Endothelial cell of umbilical vein (primary cell): ENCODE measurements around the gene BCAS3.

ENCODE experiments used
- EZH2 ChIP-seq: IDR thresholded peaks from 2 replicates; pipeline ENCODE4 v1.6.1; 2012; ENCODE audit warnings: borderline replicate concordance, low read depth, mild to moderate bottlenecking, moderate library complexity, low read length, inconsistent platforms; ENCODE audit not compliant: severe bottlenecking
- FOS ChIP-seq: IDR thresholded peaks from 2 replicates; pipeline ENCODE4 v1.6.1; 2011; ENCODE audit warnings: mild to moderate bottlenecking, low read length, moderate library complexity, borderline replicate concordance; ENCODE audit not compliant: insufficient read depth
- JUN ChIP-seq: IDR thresholded peaks from 2 replicates; pipeline ENCODE4 v1.6.1; 2011; ENCODE audit warnings: borderline replicate concordance, low read depth; ENCODE audit not compliant: insufficient read length, insufficient read depth
- MAX ChIP-seq: IDR thresholded peaks from 2 replicates; pipeline ENCODE4 v1.6.1; 2011; ENCODE audit not compliant: insufficient read depth, insufficient read length
- MYC ChIP-seq: IDR thresholded peaks from one replicate; pipeline ENCODE4 v1.6.1; 2011; ENCODE audit warnings: mild to moderate bottlenecking, low read depth, low read length
- POLR2A ChIP-seq: IDR thresholded peaks from 2 replicates; pipeline ENCODE4 v1.6.1; 2012; ENCODE audit warnings: low read depth, mild to moderate bottlenecking, control low read depth, low read length
- POLR2AphosphoS5 ChIP-seq: IDR thresholded peaks from 2 replicates; pipeline ENCODE4 v1.6.1; 2012; ENCODE audit warnings: low read depth, mild to moderate bottlenecking, control low read depth, low read length, moderate library complexity; ENCODE audit not compliant: insufficient read depth
- TF ChIP-seq, protein P1 (sequence below), 2 donors: IDR thresholded peaks; 1 replicate in 1 of 2; 2 replicates in 1 of 2; pipeline ENCODE4 v1.5.1; 2011; ENCODE audit warnings: low read length in 2 of 2, mild to moderate bottlenecking in 2 of 2, moderate library complexity in 2 of 2, control low read depth in 1 of 2, inconsistent platforms in 1 of 2, low read depth in 1 of 2; ENCODE audit not compliant: insufficient read depth in 1 of 2; ENCODE audit errors: extremely low read depth in 1 of 2

DNA sequence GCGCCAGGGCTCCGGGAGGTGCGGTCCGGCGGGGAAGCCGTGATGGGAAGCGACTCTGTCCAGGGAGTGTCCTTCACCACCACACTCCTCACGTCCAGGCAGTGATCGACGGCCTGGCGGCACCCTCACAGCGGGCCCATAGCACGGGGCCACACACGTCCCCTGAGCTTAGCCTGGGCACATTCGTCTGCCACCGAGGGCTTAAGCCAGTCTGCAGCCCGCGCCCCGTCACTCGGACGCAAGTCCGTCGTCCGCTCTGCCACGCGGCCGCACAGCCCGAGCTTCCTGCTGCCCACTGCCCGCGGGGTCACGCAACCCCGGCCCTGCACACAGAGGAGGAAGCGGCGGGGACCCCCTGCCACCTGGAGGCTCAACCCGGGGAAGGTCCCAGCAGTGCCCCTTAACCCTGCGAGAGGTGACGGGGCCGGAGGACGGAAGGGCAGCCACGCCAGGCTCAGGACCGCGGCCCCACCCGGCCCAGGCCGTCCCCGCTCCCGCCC is 719.0 kb downstream of the BCAS3 start:
- TF ChIP-seq, protein P1, sequence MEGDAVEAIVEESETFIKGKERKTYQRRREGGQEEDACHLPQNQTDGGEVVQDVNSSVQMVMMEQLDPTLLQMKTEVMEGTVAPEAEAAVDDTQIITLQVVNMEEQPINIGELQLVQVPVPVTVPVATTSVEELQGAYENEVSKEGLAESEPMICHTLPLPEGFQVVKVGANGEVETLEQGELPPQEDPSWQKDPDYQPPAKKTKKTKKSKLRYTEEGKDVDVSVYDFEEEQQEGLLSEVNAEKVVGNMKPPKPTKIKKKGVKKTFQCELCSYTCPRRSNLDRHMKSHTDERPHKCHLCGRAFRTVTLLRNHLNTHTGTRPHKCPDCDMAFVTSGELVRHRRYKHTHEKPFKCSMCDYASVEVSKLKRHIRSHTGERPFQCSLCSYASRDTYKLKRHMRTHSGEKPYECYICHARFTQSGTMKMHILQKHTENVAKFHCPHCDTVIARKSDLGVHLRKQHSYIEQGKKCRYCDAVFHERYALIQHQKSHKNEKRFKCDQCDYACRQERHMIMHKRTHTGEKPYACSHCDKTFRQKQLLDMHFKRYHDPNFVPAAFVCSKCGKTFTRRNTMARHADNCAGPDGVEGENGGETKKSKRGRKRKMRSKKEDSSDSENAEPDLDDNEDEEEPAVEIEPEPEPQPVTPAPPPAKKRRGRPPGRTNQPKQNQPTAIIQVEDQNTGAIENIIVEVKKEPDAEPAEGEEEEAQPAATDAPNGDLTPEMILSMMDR (IDR thresholded peaks at IDR 0.05; ENCODE audit: extremely low read depth in 1 of 2, insufficient read depth in 1 of 2, low read depth in 1 of 2, low read length in 2 of 2), result no peak
- no peak for TF ChIP-seq MAX
- TF ChIP-seq POLR2A, result no peak
- no peak for TF ChIP-seq POLR2AphosphoS5
- TF ChIP-seq EZH2, result peak; percentile 92
- no peak for TF ChIP-seq MYC
- TF ChIP-seq JUN, result no peak
- TF ChIP-seq FOS, result no peak
